ENCODE measurements around the gene EMP1.

The EMP1 gene

DNA sequence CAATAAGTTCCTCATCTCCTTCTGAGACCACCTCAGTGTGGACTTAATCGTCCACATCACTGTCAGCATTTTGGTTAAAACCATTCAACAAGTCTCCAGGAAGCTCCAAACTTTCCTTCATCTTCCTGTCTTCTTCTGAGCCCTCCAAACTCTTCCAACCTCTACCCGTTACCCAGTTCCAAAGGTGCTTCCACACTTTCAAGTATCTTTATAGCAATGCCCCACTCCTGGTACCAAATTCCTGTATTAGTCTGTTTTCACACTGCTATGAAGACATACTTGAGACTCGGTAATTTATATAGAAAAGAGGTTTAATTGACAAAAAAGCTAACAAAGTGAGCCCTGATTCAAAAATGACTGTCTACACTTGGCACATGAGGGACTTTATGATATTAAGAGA lies 22.8 kb downstream of the EMP1 start:
- DNase-seq (ENCODE audit: extremely low read depth, insufficient read length) = no peak
- no peak for TF ChIP-seq CTCF (IDR thresholded peaks at IDR 0.05; ENCODE audit: insufficient read depth, low read length, poor library complexity, severe bottlenecking)
- H3K27me3 ChIP-seq (replicated peaks; ENCODE audit: control insufficient read depth, insufficient read depth, low read length) = no peaks in the 10 kb centered on the region
- H3K4me3 ChIP-seq (replicated peaks; ENCODE audit: low read depth, low read length) = no peak overlapping the region
- H3K36me3 ChIP-seq (ENCODE audit: control insufficient read depth, insufficient read depth, low read length) = no peaks in the 10 kb centered on the region

DNA sequence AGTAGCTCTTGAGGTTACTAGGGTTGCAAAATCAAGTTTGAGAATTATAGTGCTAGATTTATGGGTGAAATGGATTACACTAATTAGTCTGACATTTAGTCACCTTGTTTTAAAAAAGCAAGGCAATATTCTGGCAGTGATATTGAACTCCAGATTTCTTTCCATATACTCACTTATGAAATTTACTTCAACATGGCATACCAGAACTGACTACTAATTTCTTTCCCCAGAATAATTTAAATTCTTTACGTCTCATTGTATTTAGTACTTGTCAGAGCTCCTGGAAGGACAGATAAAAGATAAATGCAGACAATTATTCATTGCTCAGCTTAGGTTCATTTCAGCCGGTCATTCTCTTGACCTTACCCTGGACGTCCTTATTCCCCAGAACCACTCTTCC lies 24.3 kb downstream of the EMP1 start:
- DNase-seq (ENCODE audit: extremely low read depth, insufficient read length) = no peak
- no peaks in the 10 kb centered on the region for H3K27me3 ChIP-seq (replicated peaks; ENCODE audit: control insufficient read depth, insufficient read depth, low read length)
- H3K36me3 ChIP-seq (ENCODE audit: control insufficient read depth, insufficient read depth, low read length) = no peaks in the 10 kb centered on the region
- no peak overlapping the region for H3K4me3 ChIP-seq (replicated peaks; ENCODE audit: low read depth, low read length)
- TF ChIP-seq CTCF (IDR thresholded peaks at IDR 0.05; ENCODE audit: insufficient read depth, low read length, poor library complexity, severe bottlenecking) = no peak

GRCh38 chr12:13222076-13222475 lies 25.6 kb downstream of the EMP1 start:
- DNase-seq (ENCODE audit: extremely low read depth, insufficient read length) = no peak
- peaks cover under 1% of the 10 kb centered on the region for H3K27me3 ChIP-seq (replicated peaks; ENCODE audit: control insufficient read depth, insufficient read depth, low read length)

GRCh38 chr12:13223179-13223804 lies 26.8 kb downstream of the EMP1 start:
- Histone ChIP-seq H3K4me3 (replicated peaks; ENCODE audit: low read depth, low read length) (no peak overlapping the region), H3K27me3 (replicated peaks; ENCODE audit: control insufficient read depth, insufficient read depth, low read length) (peaks cover 2% of the 10 kb centered on the region), H3K36me3 (ENCODE audit: control insufficient read depth, insufficient read depth, low read length) (no peaks in the 10 kb centered on the region)
- TF ChIP-seq CTCF (IDR thresholded peaks at IDR 0.05; ENCODE audit: insufficient read depth, low read length, poor library complexity, severe bottlenecking) = no peak
- DNase-seq (ENCODE audit: extremely low read depth, insufficient read length) = no peak

More at GRCh38 chr12:13222076-13222475, 25.6 kb downstream of the EMP1 start:
- Histone ChIP-seq H3K4me3 (replicated peaks; ENCODE audit: low read depth, low read length) (no peak overlapping the region), H3K36me3 (ENCODE audit: control insufficient read depth, insufficient read depth, low read length) (no peaks in the 10 kb centered on the region)
- no peak for TF ChIP-seq CTCF (IDR thresholded peaks at IDR 0.05; ENCODE audit: insufficient read depth, low read length, poor library complexity, severe bottlenecking)

DNA sequence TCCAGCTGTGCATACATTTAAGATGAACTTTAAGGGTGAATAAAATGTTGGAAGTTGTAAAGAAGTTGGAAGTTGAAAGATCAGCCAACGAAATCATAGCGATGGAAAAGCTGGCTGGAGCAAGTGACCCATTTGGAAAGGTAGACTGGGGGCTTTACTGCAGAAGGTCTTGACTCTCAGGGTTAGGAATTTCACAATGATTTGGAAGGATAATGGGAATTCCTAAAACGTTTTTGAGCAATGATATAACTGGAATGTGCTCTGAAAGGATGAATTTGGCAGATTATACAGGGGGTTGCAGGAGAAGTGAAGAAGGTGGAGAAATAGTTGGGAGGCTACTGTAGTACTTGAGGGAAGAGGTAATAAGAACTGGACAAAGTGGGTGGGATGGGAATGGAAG lies 27.4 kb downstream of the EMP1 start:
- H3K4me3 ChIP-seq (replicated peaks; ENCODE audit: low read depth, low read length) = no peak overlapping the region
- TF ChIP-seq CTCF (IDR thresholded peaks at IDR 0.05; ENCODE audit: insufficient read depth, low read length, poor library complexity, severe bottlenecking) = no peak
- no peaks in the 10 kb centered on the region for H3K36me3 ChIP-seq (ENCODE audit: control insufficient read depth, insufficient read depth, low read length)
- no peak for DNase-seq (ENCODE audit: extremely low read depth, insufficient read length)
- H3K27me3 ChIP-seq (replicated peaks; ENCODE audit: control insufficient read depth, insufficient read depth, low read length) = peaks cover 2% of the 10 kb centered on the region

DNA sequence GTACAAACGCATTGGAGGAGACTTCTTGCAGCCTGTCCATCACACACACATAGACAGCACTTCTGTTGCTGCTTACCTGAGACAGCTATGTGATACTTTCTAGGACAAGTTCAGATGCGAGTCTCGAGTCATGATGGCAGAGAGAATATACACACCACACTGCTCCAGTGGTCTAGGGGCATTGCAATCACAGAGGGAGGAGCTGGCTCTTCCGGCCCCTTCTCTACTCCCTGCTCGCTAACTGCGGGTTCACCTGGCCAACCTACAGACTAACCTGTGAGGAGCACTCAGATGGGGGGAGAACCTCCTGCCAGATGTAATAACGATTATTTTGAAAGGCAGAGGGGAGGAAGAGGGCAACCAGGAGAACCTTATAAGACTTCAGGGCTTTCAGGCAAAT lies 30.7 kb downstream of the EMP1 start:
- Histone ChIP-seq H3K4me3 (replicated peaks; ENCODE audit: low read depth, low read length) (no peak overlapping the region), H3K27me3 (replicated peaks; ENCODE audit: control insufficient read depth, insufficient read depth, low read length) (peaks cover 2% of the 10 kb centered on the region), H3K36me3 (ENCODE audit: control insufficient read depth, insufficient read depth, low read length) (no peaks in the 10 kb centered on the region)
- TF ChIP-seq CTCF (IDR thresholded peaks at IDR 0.05; ENCODE audit: insufficient read depth, low read length, poor library complexity, severe bottlenecking) = no peak
- DNase-seq (ENCODE audit: extremely low read depth, insufficient read length) = no peak
